PFSK-1 (cell line): ENCODE results near the gene DNAJC5G.

Experiments
- FOXP2 ChIP-seq: optimal IDR thresholded peaks from 2 replicates; pipeline ENCODE3; 2011; ENCODE audit warnings: borderline replicate concordance, control low read depth, inconsistent platforms; ENCODE audit not compliant: insufficient read depth; ENCODE audit errors: extremely low read length, extremely low read depth
- POLR2AphosphoS5 ChIP-seq: IDR thresholded peaks from 2 replicates; pipeline ENCODE4 v1.6.1; 2012; ENCODE audit warnings: low read depth, mild to moderate bottlenecking, control low read depth, low read length, moderate library complexity
- REST ChIP-seq, 2 experiments: IDR thresholded peaks; 2 replicates each; pipeline versions ENCODE4 v1.6.1 to v1.8.0; 2011 to 2012; ENCODE audit warnings: low read depth in 2 of 2, low read length in 2 of 2, control low read depth in 1 of 2, inconsistent platforms in 1 of 2, mild to moderate bottlenecking in 1 of 2, moderate library complexity in 1 of 2; ENCODE audit not compliant: insufficient read depth in 1 of 2
- SIN3A ChIP-seq: IDR thresholded peaks from 2 replicates; pipeline ENCODE4 v1.6.1; 2012; ENCODE audit warnings: mild to moderate bottlenecking, low read length, moderate library complexity, borderline replicate concordance; ENCODE audit not compliant: insufficient read depth
- TAF1 ChIP-seq: IDR thresholded peaks from 2 replicates; pipeline ENCODE4 v1.6.1; 2012; ENCODE audit warnings: low read length, control low read depth, borderline replicate concordance; ENCODE audit not compliant: insufficient read depth

The DNAJC5G gene

DNA sequence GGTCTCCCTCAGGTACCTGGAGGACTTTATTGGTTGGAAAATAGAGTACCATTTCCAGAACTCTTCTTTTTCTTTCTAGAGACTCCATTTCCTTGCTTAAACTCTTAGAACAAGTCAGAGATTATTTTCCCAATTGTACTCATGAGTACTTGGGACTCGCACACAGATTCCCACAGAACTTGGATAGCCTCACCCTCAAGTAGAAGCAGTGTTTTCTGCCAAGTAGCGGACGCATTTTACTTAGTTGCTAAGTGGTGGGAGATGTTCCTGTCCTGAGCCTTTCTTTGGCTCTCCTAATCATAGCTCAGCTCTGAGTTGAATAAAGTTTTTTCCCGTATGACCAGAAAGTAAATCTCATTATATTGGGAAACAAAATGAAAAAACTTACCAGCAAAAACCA, 29.6 kb upstream of the DNAJC5G start:
- TF ChIP-seq SIN3A (no peak), REST (IDR thresholded peaks at IDR 0.05; ENCODE audit: insufficient read depth in 1 of 2, low read depth in 2 of 2, low read length in 2 of 2) (no peak), FOXP2 (no peak), POLR2AphosphoS5 (0 out of 2 replicates have a peak, but pooled peaks have one; percentile 6), TAF1 (no peak)

DNA sequence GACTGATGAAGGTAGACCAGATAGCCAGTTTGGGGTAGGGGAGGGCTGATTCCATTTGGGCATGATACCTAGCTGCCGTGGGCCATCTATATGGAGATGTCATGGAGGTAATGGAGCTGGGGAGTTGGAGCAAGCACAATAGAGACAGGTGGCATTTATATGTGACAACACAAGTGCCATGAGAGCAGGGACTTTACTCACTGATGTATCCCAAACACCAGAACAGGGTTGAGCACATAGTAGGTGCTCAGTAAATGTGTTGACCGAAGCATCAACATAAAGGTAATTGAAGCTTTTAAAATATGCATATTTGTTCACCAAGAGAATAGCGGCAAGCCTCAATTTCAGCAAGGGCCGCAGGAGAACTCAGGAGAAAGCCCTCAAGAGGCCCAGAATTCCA, 27.3 kb upstream of the DNAJC5G start:
- TF ChIP-seq TAF1 (no peak), REST (IDR thresholded peaks at IDR 0.05; ENCODE audit: insufficient read depth in 1 of 2, low read depth in 2 of 2, low read length in 2 of 2) (no peak), POLR2AphosphoS5 (no peak), SIN3A (no peak), FOXP2 (no peak)

GRCh38 chr2:27249159-27249890, 25.9 kb upstream of the DNAJC5G start:
- TF ChIP-seq TAF1 (no peak), POLR2AphosphoS5 (no peak), FOXP2 (no peak), SIN3A (no peak), REST (IDR thresholded peaks at IDR 0.05; ENCODE audit: insufficient read depth in 1 of 2, low read depth in 2 of 2, low read length in 2 of 2) (no peak)

- TF ChIP-seq POLR2AphosphoS5 (no peak), FOXP2 (peak; percentile 39), SIN3A (no peak), TAF1 (no peak), REST (IDR thresholded peaks at IDR 0.05; ENCODE audit: insufficient read depth in 1 of 2, low read depth in 2 of 2, low read length in 2 of 2) (no peak)
These were observed 25.2 kb upstream of the DNAJC5G start for GRCh38 chr2:27249891-27250651.
